Glomerular visceral epithelial cell (primary cell): ENCODE data around the gene C1QL4.
A peak's percentile ranks its signal among the peaks of the same experiment; 100 is the strongest.

Experiments
- DNase-seq: peaks from one replicate; pipeline ENCODE4 v3.0.0-alpha.2; 2016; ENCODE audit errors: extremely low spot score

The C1QL4 gene

DNA sequence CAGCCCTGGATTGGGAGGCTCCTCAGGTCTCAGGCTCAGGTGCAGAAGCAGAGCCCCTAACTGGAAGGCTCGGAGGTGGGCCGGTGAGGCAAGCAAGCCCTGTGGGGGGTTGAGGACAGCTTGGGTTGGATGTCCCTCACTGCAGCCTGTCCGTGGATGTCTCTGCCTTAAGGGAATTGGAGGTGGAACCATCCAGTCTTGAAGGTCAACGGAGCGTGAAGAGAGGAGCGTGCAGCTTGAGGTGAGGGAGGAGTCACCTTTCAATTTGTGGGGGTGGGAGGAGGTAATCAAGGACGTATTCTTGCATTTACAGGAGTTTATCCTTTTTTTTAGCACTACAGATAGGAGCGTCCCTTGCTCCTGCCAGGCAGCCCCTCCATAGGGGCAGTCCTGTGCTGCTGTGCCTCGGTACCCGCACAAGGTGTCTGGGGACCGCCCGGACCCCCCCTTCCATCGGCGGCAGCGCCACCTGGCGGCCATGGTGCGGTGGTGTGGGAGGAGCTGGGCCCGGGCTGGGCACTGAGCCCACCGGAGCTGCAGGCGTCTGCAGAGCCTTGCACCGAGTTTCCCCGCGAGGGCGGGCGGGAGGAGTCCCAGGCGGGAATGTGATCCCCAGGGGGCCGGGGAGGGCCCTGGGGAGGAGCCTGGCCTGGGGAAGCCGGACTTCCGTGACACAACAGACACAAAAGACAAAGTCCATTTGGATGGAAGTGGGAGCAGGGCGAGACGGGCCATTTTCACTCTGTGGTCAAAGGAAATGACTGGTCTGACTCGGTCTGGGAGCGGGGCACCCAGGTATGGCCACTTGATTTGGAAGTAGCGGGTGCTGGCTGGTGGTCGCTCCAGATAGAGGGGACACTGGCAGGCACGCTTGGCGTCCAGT is 10.6 kb upstream of the C1QL4 start:
- DNase-seq, result peak; percentile 97

GRCh38 chr12:49346659-49347310 is 9.8 kb upstream of the C1QL4 start, which contains the start of gene DNAJC22:
TSS of gene DNAJC22 (plus strand) at chr12:49346888. CDS start at chr12:49348873, 1,985 bp downstream.
- no peak for DNase-seq

DNA sequence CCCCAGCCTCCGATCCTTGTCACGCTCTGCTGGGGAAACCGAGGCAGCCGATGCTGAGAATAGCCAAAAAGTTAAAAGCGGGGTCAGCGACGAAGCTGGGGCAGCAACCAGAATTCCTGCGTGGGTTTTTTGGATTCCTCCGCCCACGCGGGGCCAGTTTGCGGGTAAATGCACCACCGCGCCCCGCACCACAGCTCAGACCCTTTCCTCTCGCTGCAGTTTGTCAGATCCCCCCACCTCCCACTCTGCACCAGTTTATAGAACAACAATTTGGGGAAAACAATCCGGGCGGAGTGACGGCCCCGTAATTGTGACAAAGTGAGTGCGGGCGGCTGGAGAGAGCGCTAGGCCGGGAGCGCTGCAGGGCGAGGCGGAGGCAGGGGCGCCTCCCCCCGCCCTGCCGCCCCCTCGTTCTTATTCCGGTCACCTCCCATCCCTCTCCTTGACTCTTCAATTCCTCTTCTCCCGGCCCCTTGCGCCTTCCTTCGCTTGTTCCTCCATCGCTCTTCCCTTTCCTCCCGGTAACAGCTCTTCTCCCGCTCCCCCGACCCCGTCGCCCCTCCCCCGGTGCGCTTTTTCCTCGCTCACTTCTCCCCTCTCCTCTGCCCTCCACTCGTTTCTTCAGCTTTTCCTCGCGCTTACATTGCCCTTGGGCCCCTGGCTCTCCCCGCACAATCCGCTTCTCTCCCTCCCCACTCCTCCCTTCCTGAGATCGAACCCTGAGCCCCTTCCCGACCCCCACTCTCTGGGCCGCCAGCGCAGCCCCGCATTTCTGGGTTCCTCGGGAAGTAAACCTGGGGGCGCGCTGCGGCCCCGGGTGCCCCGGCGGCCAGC is 9.1 kb upstream of the C1QL4 start:
- DNase-seq, result no peak

- peak; percentile 83 for DNase-seq
Measured at GRCh38 chr12:49345051-49345824, 8.2 kb upstream of the C1QL4 start.

DNA sequence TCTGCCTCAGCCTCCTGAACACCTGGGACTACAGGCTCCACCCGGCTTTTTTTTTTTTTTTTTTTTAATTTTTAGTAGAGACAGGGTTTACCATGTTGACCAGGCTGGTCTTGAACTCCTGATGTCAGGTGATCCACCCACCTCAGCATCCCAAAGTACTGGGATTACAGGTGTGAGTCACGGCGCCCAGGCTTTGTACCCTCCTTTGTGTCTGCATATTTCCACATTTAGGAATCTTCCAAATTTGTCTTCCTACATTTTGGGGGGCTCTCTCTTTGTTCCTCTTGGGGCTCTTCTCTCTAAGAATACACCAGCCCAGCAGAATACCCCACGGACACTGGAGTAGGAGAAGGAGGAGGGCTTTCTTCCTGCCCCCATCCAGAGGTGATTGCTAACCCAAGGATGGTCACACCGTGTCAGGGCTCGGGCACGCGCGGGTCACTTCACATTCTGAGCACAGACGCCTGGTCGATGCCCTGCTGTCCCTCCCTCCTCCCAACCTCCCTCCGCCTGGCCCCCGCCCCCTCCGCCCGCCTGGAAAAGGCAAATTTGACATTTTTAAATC is 7.6 kb upstream of the C1QL4 start:
- DNase-seq, result no peak

DNA sequence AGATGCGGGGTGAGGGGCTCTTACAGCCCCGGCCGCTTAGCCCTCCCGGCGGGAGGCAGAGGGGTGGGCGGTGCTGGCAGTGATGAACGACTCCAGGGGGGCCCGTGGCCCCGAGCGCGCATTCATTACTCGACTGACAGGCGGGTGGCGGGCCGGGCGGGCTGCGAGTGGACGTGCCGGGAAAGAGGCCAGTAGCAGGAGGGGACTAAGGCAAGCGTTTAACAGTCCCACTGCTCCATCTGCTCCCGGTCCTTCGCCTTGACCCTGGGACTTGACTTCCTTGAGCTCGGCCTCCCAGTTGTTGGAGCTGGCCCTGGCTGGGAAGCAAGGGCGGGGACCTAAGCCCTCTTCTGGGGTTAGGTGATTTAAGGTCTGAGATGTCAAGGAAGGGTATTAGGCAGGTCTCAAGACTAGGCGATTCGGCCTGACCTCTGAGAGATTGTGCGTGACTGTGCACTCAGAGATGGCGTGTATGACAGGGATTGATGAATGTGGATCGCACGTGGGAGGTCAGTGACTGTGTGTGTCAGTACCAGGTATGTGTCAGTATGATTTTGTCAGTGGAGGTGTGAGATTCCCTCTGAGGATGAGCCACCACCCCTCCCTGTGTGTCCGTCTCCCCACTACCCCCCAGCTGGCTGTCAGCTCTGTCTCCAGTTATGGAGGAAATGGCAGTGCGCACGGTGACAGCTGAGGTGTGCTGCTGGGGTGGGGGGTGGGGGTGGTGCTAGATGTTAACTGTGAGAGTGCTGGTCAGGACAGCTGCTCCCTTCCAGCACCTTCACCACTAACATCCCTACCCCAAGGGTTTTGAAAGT is 6.1 kb upstream of the C1QL4 start:
- DNase-seq, result no peak

DNA sequence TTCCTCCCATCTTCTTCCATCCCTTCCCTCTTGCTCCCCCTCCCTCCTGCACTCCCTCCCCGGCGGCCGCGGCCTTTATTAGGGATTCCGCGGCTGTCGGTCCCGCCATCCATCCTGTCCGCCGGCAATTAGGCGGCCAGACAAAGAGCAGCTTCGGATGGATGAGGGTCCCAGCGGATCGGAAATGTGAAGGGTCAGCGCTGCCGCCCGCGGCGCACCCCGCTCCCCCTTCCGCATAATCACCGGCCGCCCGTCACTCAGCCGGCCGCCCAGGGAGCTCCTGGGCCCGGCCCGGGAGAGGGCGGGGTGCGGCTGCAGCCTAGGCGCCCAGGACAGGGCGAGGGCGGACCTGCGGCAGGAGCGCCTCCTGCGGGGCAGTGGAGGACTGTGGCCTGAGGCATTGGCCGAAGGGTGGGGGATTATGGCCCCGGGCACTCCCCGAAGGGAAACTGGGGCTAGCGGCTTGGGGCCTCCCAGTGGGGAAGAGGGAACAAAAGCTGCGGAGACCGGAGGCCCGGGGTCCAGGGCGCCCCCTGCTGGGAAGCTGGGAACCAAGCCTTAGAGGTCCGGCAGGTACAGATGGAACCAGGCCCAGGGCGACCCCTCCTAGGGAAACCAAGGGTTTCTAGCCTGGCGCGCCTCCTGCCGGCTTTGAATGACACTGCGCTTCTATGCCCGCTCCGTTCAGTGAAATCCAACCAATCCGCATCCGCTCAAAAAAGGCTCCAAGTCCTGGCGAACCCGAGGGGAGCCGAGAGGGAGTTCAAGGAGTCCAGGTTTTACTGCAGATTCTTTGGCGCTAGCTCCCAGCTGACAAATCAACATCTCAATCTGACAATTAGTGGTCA is 5.3 kb upstream of the C1QL4 start:
- DNase-seq, result peak; percentile 67

DNA sequence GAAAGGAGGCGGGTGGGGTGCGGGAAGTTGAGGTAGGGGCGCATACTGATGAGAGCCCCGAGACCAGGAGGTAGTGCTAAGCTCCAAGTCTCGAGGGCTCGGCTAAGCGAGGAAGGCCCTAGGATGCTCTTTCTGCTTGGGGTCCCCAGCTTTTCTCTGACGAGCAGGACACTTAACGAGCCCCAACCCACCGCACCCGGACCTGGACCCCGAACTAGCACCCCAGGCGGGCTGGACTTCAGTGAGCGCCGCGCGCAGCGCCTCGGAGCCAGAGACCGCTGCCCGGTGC is 4.7 kb upstream of the C1QL4 start:
- DNase-seq, result no peak

DNA sequence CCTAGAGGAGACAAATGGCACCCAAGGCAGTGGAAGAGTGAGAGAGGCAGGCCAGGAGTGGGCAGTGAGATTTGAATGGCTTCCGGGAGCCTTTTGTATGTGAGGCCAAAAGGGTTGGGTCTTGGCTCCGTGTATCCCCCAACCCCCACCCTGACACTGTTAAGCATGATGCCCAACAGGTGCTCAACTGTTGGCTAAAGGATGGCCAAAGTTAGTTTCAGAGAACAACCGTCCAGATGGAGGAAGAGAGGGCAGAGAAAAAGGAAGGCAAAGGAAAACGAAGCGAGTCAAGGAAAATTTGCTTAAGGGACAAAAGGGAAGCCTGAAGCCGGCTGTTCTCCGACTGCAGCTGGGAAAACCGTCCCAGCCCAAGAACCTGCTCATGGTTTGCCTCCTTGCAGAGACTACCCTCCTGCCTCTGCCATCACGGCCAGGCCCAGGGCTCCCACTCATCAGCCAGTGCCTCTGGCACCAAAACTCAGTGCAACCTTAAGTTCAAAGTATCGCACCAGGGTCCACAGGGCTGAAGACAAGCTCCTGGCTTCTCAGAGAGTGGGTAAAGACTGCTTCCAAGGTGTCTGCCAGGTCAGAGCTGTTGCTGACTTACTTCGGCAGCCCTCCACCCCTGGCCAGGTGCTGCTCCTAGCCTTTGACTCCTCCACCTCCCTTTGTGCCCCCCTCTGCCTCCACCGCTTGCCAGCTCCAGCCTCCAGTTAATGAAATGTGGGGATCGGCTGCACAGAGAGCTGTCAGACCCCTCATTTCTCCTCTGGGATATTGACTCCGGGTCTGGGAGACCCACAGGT is 4.2 kb upstream of the C1QL4 start:
- no peak for DNase-seq

GRCh38 chr12:49340095-49340870 is 3.3 kb upstream of the C1QL4 start:
- DNase-seq, result no peak

DNA sequence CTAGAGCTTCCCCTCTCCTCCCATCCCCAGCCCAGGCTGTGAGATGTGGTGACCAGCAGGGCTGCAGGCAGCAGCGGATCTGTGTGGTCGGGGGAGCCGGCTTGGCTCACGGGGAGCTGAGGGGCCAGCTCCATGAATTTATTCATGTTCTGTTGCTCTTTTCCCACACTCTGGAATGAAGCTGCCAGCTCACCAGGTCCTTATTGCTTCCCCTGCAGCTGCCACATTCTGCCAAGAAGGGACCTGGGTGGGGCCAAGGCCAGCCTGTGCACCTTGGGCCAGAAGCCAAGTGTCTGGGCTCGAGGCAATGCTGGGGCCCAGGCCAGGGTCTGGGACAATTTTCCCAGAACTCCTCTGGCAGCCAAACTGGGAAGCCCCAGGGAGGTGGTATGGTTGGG is 2.5 kb upstream of the C1QL4 start:
- no peak for DNase-seq

DNA sequence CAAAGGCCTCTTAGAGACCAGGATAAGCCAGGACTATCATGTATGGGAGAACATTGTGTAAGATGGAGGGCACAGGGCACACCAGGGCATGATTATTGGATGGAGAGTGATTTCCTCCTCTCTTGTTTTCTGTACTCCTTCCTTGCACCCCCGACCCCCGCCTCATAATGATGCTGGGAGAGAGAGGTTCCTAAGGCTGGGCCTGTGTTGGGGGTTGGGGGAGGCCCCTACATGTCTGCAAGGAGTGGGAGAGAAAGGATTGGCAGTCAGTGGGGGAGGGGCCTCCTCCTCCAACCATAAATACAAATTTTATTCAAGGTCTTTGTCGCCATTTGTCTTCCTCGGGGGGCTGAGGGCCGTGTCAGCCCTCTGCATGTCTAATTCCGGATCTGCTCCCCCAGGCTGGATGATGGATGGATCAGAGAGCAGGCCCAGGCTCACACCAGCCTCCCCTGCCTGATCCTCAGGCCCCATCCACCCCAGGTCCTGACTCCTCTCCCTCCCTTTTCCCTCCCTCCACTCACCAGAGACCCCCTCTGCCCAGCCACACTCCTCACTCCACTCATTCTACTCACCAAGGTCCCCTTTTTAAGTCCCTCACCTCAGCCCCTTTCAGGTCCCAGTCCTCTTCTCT is 2.0 kb upstream of the C1QL4 start:
- DNase-seq, result no peak

DNA sequence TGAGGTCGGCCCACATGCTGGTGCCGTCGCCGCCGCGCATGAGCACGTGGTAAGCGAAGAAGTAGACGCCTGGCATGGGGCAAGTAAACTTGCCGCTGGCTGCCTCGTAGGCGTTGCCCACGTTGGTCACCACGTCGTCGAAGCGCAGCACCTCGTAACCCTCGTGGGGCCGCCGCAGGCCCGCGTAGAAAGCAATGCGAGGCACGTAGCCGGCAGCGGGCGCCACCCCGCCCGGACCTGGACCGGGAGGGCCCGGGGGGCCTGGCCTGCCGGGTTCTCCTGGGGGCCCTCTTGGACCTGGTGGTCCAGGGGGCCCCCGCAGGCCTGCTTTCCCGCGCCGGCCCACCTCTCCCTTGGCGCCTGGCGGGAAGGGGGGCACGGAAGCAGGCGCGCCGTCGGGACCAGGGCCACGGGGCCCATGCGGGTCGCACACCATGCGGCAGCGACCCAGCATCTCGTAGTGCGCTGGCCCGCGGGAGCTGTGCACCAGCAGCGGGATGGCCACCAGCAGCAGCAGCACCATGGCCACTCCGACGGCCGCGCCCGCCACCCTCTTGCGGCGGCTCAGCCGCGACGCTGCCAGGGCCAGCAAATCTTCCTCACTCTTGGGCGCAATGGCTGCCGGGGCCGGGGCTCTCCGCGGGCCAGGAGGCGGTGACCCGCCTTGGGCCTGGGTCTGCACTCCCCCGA is 888 bp downstream of the C1QL4 start:
- no peak for DNase-seq

- no peak for DNase-seq
Measured at GRCh38 chr12:49335118-49335954, 1.7 kb downstream of the C1QL4 start.

- no peak for DNase-seq
Measured at GRCh38 chr12:49334681-49335080, 2.3 kb downstream of the C1QL4 start.

DNA sequence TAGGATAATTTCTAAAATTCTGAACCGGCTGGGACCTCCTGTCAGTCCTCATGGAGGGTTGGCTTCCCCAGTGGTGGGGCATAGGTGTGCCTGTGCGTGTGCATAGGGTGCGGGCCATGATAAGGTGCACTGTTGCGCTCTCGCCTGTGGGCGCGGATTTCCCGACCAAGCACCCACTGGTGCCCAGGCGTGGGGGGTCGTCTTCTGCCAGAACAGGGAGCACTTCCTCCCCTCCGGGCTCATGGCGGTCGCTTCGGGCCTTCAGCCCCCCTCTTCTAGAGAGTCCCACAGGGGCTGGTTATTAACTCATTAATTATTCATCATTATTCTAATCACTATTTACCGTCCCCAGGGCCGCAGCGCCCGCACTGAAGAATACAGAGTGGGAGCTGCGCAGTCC is 2.8 kb downstream of the C1QL4 start:
- no peak for DNase-seq
